Endothelial cell of umbilical vein (primary cell): Measurements from ENCODE around the gene FUBP3. TPM values are rescaled to one million over a fixed set of nuclear protein-coding genes. Genes with fewer than 3 reads are reported as not detected.

Experiments used
- BruUV-seq: library from RNA; stranded (reverse); fragments of 400-500 nt; replicated peaks from 2 replicates; lab custom pipeline; 2021; lab: Mats Ljungman, UMichigan
- CTCF ChIA-PET: fragments of 300-600, 350-600 bp; sonication (Branson Sonifier 250); formaldehyde crosslinking; loops from one replicate; lab custom pipeline; 2021; ENCODE audit warnings: antibody characterized with exemption, inconsistent platforms; lab: Charles Lee
- POLR2A ChIA-PET: fragments of 300-600, 350-600 bp; sonication (Branson Sonifier 250); formaldehyde crosslinking; loops from one replicate; lab custom pipeline; 2021; ENCODE audit warnings: antibody characterized with exemption, inconsistent platforms; lab: Charles Lee
- DNase-seq: peaks from one replicate; pipeline ENCODE4 v3.0.0-alpha.2; 2011; ENCODE audit warnings: low read depth, low spot score
- FAIRE-seq: peaks from 2 replicates; lab custom pipeline; 2011; peaks lifted over from hg19 to GRCh38; lab: Jason Lieb, UNC
- H2AFZ ChIP-seq: 2 replicates; pipeline ENCODE4 v1.6.0; 2012; ENCODE audit warnings: low read depth, low read length, control low read depth, inconsistent platforms
- H3K27ac ChIP-seq: 2 replicates; pipeline ENCODE4 v1.5.1; 2011; ENCODE audit warnings: low read depth, mild to moderate bottlenecking, control low read depth, low read length, moderate library complexity; ENCODE audit not compliant: insufficient read depth
- H3K27me3 ChIP-seq, 2 experiments: 2 replicates each; pipeline versions ENCODE4 v1.6.0 to v1.6.1; 2011; ENCODE audit warnings: low read length in 2 of 2, mixed read lengths in 1 of 2; ENCODE audit not compliant: control insufficient read depth in 2 of 2, insufficient read depth in 2 of 2
- H3K36me3 ChIP-seq, 2 experiments: 2 replicates in 1 of 2; 3 replicates in 1 of 2; pipeline ENCODE4 v1.5.1; 2011; ENCODE audit warnings: low read length in 2 of 2, mild to moderate bottlenecking in 1 of 2, moderate library complexity in 1 of 2; ENCODE audit not compliant: control insufficient read depth in 2 of 2, insufficient read depth in 2 of 2; ENCODE audit errors: extremely low read depth in 1 of 2
- H3K4me1 ChIP-seq: 3 replicates; pipeline ENCODE4 v1.5.1; 2011; ENCODE audit warnings: mild to moderate bottlenecking, low read length; ENCODE audit not compliant: control insufficient read depth, insufficient read depth; ENCODE audit errors: extremely low read depth
- H3K4me2 ChIP-seq: 2 replicates; pipeline ENCODE4 v1.6.1; 2011; ENCODE audit warnings: low read length, control low read depth, mixed read lengths; ENCODE audit not compliant: insufficient read depth
- H3K4me3 ChIP-seq, 3 experiments: fragments of 200-600 bp in 1 of 3; sonication (generic), shearing (Covaris generic) in 1 of 3; replicated peaks in 1 of 3; 2 replicates each; pipeline ENCODE4 v1.5.1; 2011 to 2016; ENCODE audit warnings: control low read depth in 3 of 3, low read length in 3 of 3, mild to moderate bottlenecking in 2 of 3, inconsistent platforms in 1 of 3, low read depth in 1 of 3, moderate library complexity in 1 of 3; ENCODE audit not compliant: insufficient read depth in 1 of 3
- H3K79me2 ChIP-seq: 2 replicates; pipeline ENCODE4 v1.6.0; 2012; ENCODE audit warnings: low read length, inconsistent platforms; ENCODE audit not compliant: control insufficient read depth, insufficient read depth
- H3K9ac ChIP-seq: replicated peaks from 2 replicates; pipeline ENCODE3; 2011; ENCODE audit warnings: low read length, control low read depth; ENCODE audit not compliant: insufficient read depth; ENCODE audit errors: extremely low read depth
- H3K9me1 ChIP-seq: replicated peaks from 3 replicates; pipeline ENCODE4 v1.6.0; 2011; ENCODE audit warnings: mild to moderate bottlenecking, low read length; ENCODE audit not compliant: control insufficient read depth, insufficient read depth; ENCODE audit errors: extremely low read depth
- H3K9me3 ChIP-seq: replicated peaks from 2 replicates; pipeline ENCODE4 v1.5.1; 2012; ENCODE audit warnings: low read length, inconsistent platforms; ENCODE audit not compliant: control insufficient read depth, insufficient read depth
- H4K20me1 ChIP-seq: replicated peaks from 2 replicates; pipeline ENCODE3; 2011; ENCODE audit warnings: mild to moderate bottlenecking, low read length; ENCODE audit not compliant: control insufficient read depth, insufficient read depth; ENCODE audit errors: extremely low read depth
- CTCF ChIP-seq, 2 donors: IDR thresholded peaks; 1 replicate in 1 of 2; 2 replicates in 1 of 2; pipeline ENCODE4 v1.5.1; 2011; ENCODE audit warnings: low read length in 2 of 2, mild to moderate bottlenecking in 2 of 2, moderate library complexity in 2 of 2, control low read depth in 1 of 2, inconsistent platforms in 1 of 2, low read depth in 1 of 2; ENCODE audit not compliant: insufficient read depth in 1 of 2; ENCODE audit errors: extremely low read depth in 1 of 2
- EZH2 ChIP-seq: IDR thresholded peaks from 2 replicates; pipeline ENCODE4 v1.6.1; 2012; ENCODE audit warnings: borderline replicate concordance, low read depth, mild to moderate bottlenecking, moderate library complexity, low read length, inconsistent platforms; ENCODE audit not compliant: severe bottlenecking
- MYC ChIP-seq: IDR thresholded peaks from one replicate; pipeline ENCODE4 v1.6.1; 2011; ENCODE audit warnings: mild to moderate bottlenecking, low read depth, low read length
- dilution Hi-C: fragments of 300-500 bp; cut with MboI; formaldehyde crosslinking; loops from one replicate; pipeline ENCODE4 v1.15.0; 2019; ENCODE audit warnings: low sequenced_read_pairs; ENCODE audit not compliant: extremely low pct_ligation_motif_present
- intact Hi-C: fragments of 100-400 bp; cut with micrococcal nuclease; formaldehyde crosslinking; loops from one replicate; pipeline ENCODE4 v1.10.0; 2022
- polyA plus RNA-seq, 4 experiments: library from polyadenylated mRNA; depleted of rRNA in 3 of 4; stranded (reverse) in 3 of 4; unstranded in 1 of 4; fragments of >200 nt; gene quantifications; 2 replicates each; pipeline versions ENCODE4 v1.2.1 to v1.2.3, GENCODE V29; 2011 to 2012; ENCODE audit warnings: missing spikeins in 1 of 4
- total RNA-seq: library from RNA; stranded (reverse); gene quantifications from 2 replicates; pipeline ENCODE4 v1.2.3, GENCODE V29; 2021

Gene FUBP3
- total and polyA plus RNA-seq, 2 donors (not counting 3 experiments of a cell fraction or from before 2014, with no cell fraction given): 19.4 to 50.9 TPM

GRCh38 chr9:130665431-130666392 is 86.3 kb downstream of the FUBP3 start:
- H3K27me3 ChIP-seq: peaks cover 73 to 79% of the 10 kb centered on the region in 2 experiments
- FAIRE-seq: no peak
- no peak overlapping the region for H3K9ac ChIP-seq
- ChIA-PET POLR2A (no interaction called here), CTCF (interaction anchor here (1.0 kb wide), 1 partner anchor 18 kb away, joined by 4 read pairs; no protein-coding TSS in a partner anchor)
- intact Hi-C loops: no loop called here
- no peak overlapping the region for H3K4me2 ChIP-seq
- H2AFZ ChIP-seq: no peak overlapping the region
- H3K36me3 ChIP-seq: no peaks in the 10 kb centered on the region
- no peak overlapping the region for H3K4me3 ChIP-seq
- DNase-seq: no peak
- no peak for TF ChIP-seq MYC
- TF ChIP-seq EZH2: peak; percentile 99
- no peak for TF ChIP-seq CTCF (IDR thresholded peaks at IDR 0.05; ENCODE audit: extremely low read depth in 1 of 2, insufficient read depth in 1 of 2, low read depth in 1 of 2, low read length in 2 of 2)
- H3K27ac ChIP-seq: no peak overlapping the region
- no peaks in the 10 kb centered on the region for H4K20me1 ChIP-seq
- H3K4me1 ChIP-seq: no peaks in the 10 kb centered on the region
- no TSS peak for BruUV-seq
- H3K9me1 ChIP-seq: no peaks in the 10 kb centered on the region
- dilution Hi-C loops: no loop called here
- H3K79me2 ChIP-seq: no peaks in the 10 kb centered on the region
- H3K9me3 ChIP-seq: no peaks in the 10 kb centered on the region
